GM12878 (cell line): ENCODE results near the gene PRKG1. TPM values are rescaled to one million over a fixed set of nuclear protein-coding genes. Genes with fewer than 3 reads are reported as not detected.

ENCODE experiments used
- ATAC-seq: fragments of 200-7000 bp; cut with Tn5 transposase; 3 replicates; pipeline ENCODE4 v1.9.1; 2020; ENCODE audit warnings: mild to moderate bottlenecking, moderate library complexity
- BruUV-seq: library from RNA; stranded (reverse); fragments of 400-500 nt; replicated peaks from 2 replicates; lab custom pipeline; 2021; lab: Mats Ljungman, UMichigan
- CTCF ChIA-PET: fragments of 300-600 bp; sonication (Branson Sonifier 250); formaldehyde crosslinking; extraction: SDS; loops from one replicate; lab custom pipeline; 2021; ENCODE audit warnings: inconsistent platforms; lab: Yijun Ruan, JAX
- POLR2A ChIA-PET: fragments of 350-600 bp; formaldehyde crosslinking; extraction: SDS; loops from one replicate; lab custom pipeline; 2021; ENCODE audit warnings: inconsistent platforms; lab: Charles Lee
- RAD21 ChIA-PET: fragments of 300-600 bp; sonication (Branson Sonifier 250); formaldehyde crosslinking; loops from one replicate; lab custom pipeline; 2023; ENCODE audit warnings: antibody characterized with exemption; ENCODE audit not compliant: unreplicated experiment; lab: Charles Lee
- SMC1A ChIA-PET: fragments of 300-600 bp; sonication (Branson Sonifier 250); formaldehyde crosslinking; loops from one replicate; lab custom pipeline; 2023; ENCODE audit not compliant: unreplicated experiment, uncharacterized antibody; lab: Charles Lee
- DNase-seq: peaks from one replicate; pipeline ENCODE4 v3.0.0-alpha.2; 2011; ENCODE audit warnings: low read depth, low spot score
- FAIRE-seq: peaks from 3 replicates; lab custom pipeline; 2011; peaks lifted over from hg19 to GRCh38; lab: Jason Lieb, UNC
- H2AFZ ChIP-seq: 2 replicates; pipeline ENCODE4 v1.6.0; 2011; ENCODE audit warnings: low read depth, low read length, control low read depth; ENCODE audit not compliant: control insufficient read depth
- H3K27ac ChIP-seq: 2 replicates; pipeline ENCODE4 v1.5.1; 2011; ENCODE audit warnings: control low read depth; ENCODE audit not compliant: control insufficient read depth, insufficient read depth
- H3K27me3 ChIP-seq, 2 experiments: replicated peaks in 1 of 2; 2 replicates each; pipeline versions ENCODE4 v1.6.0 to v1.6.1; 2011; ENCODE audit warnings: low read length in 1 of 2; ENCODE audit not compliant: control insufficient read depth in 2 of 2, insufficient read depth in 2 of 2
- H3K36me3 ChIP-seq, 2 experiments: 2 replicates each; pipeline ENCODE4 v1.5.1; 2011; ENCODE audit warnings: low read length in 1 of 2; ENCODE audit not compliant: control insufficient read depth in 2 of 2, insufficient read depth in 2 of 2
- H3K4me1 ChIP-seq: 2 replicates; pipeline ENCODE4 v1.6.1; 2011; ENCODE audit warnings: mild to moderate bottlenecking, low read length, moderate library complexity, mixed read lengths; ENCODE audit not compliant: control insufficient read depth, insufficient read depth
- H3K4me2 ChIP-seq: 2 replicates; pipeline ENCODE4 v1.6.0; 2011; ENCODE audit warnings: control low read depth; ENCODE audit not compliant: control insufficient read depth, insufficient read depth
- H3K4me3 ChIP-seq: fragments of 200-600 bp; sonication (generic); 2 replicates; pipeline ENCODE4 v1.5.1; 2016
- H3K79me2 ChIP-seq: 2 replicates; pipeline ENCODE4 v1.6.0; 2011; ENCODE audit warnings: low read length; ENCODE audit not compliant: control insufficient read depth, insufficient read depth
- H3K9ac ChIP-seq: 2 replicates; pipeline ENCODE4 v1.8.0; 2011; ENCODE audit warnings: low read length, control low read depth, mixed read lengths; ENCODE audit not compliant: control insufficient read depth, insufficient read depth
- H3K9me3 ChIP-seq: replicated peaks from 3 replicates; pipeline ENCODE4 v1.5.1; 2011; ENCODE audit warnings: mild to moderate bottlenecking, low read length; ENCODE audit not compliant: control insufficient read depth, insufficient read depth
- H4K20me1 ChIP-seq: 2 replicates; pipeline ENCODE4 v1.6.0; 2011; ENCODE audit not compliant: control insufficient read depth, insufficient read depth
- ATF3 ChIP-seq: IDR thresholded peaks from 2 replicates; pipeline ENCODE4 v1.6.1; 2011; ENCODE audit warnings: low read depth, mild to moderate bottlenecking, low read length, moderate library complexity, borderline replicate concordance; ENCODE audit errors: extremely low read depth
- BRCA1 ChIP-seq: IDR thresholded peaks from 2 replicates; pipeline ENCODE4 v1.6.1; 2011; ENCODE audit warnings: low read depth, low read length, improper control_type of control experiment
- CBX3 ChIP-seq: fragments of 200-600 bp; sonication (generic); IDR thresholded peaks from 2 replicates; pipeline ENCODE4 v1.6.1; 2016; ENCODE audit warnings: low read depth, borderline replicate concordance
- CBX5 ChIP-seq: sonication (generic); IDR thresholded peaks from 2 replicates; pipeline ENCODE4 v1.6.1; 2016; ENCODE audit warnings: low read depth, moderate library complexity, mild to moderate bottlenecking, inconsistent platforms
- CHD2 ChIP-seq: IDR thresholded peaks from 2 replicates; pipeline ENCODE4 v1.6.1; 2011; ENCODE audit warnings: low read depth, low read length, improper control_type of control experiment, borderline replicate concordance
- DPF2 ChIP-seq: fragments of 450-650 bp; IDR thresholded peaks from 2 replicates; pipeline ENCODE4 v1.6.1; 2017; ENCODE audit warnings: mild to moderate bottlenecking
- GATAD2B ChIP-seq: fragments of 450-650 bp; conservative IDR thresholded peaks from 2 replicates; pipeline ENCODE4 v1.6.1; 2017; ENCODE audit warnings: low read depth, mild to moderate bottlenecking, moderate library complexity
- IKZF2 ChIP-seq, 2 experiments: fragments of 450-650 bp; IDR thresholded peaks; 2 replicates each; pipeline ENCODE4 v1.6.1; 2017; ENCODE audit warnings: mild to moderate bottlenecking in 2 of 2, moderate library complexity in 2 of 2
- KDM1A ChIP-seq: fragments of 200-600 bp; sonication (generic); IDR thresholded peaks from 2 replicates; pipeline ENCODE4 v1.6.1; 2016; ENCODE audit warnings: borderline replicate concordance
- MTA2 ChIP-seq: fragments of 450-650 bp; IDR thresholded peaks from 2 replicates; pipeline ENCODE4 v1.6.1; 2016; ENCODE audit warnings: low read depth, mild to moderate bottlenecking, moderate library complexity
- NKRF ChIP-seq: fragments of 450-650 bp; conservative IDR thresholded peaks from 2 replicates; pipeline ENCODE4 v1.6.1; 2017; ENCODE audit warnings: mild to moderate bottlenecking, moderate library complexity
- NR2F1 ChIP-seq: fragments of 450-650 bp; conservative IDR thresholded peaks from 2 replicates; pipeline ENCODE4 v1.6.1; 2017; ENCODE audit warnings: mild to moderate bottlenecking
- PRDM15 ChIP-seq: fragments of 450-650 bp; formaldehyde crosslinking; IDR thresholded peaks from 2 replicates; pipeline ENCODE4 v1.4.0; 2020; ENCODE audit warnings: mild to moderate bottlenecking, moderate library complexity
- RELA ChIP-seq: fragments of 450-650 bp; IDR thresholded peaks from 2 replicates; pipeline ENCODE4 v1.8.0; 2014; ENCODE audit warnings: borderline replicate concordance; ENCODE audit not compliant: partially characterized antibody
- ZSCAN29 ChIP-seq: fragments of 450-650 bp; IDR thresholded peaks from 2 replicates; pipeline ENCODE4 v1.6.1; 2017; ENCODE audit warnings: mild to moderate bottlenecking, moderate library complexity
- ZZZ3 ChIP-seq: IDR thresholded peaks from 2 replicates; pipeline ENCODE4 v1.6.1; 2011; ENCODE audit warnings: low read depth; ENCODE audit not compliant: control insufficient read depth, insufficient read length
- WGBS: methylation state at CpG from one replicate; pipeline ENCODE4 v1.1.6; 2016; ENCODE audit warnings: low lambda C conversion rate; ENCODE audit not compliant: insufficient replicate concordance, insufficient coverage; ENCODE audit errors: missing lambda C conversion rate; 5-methylcytosine and 5-hydroxymethylcytosine counted together
- in situ Hi-C: fragments of 300-500 bp; cut with MboI; formaldehyde crosslinking; loops from 9 replicates; pipeline ENCODE4 v1.14.3; 2018; ENCODE audit warnings: mixed read lengths
- intact Hi-C: fragments of 100-400 bp; cut with micrococcal nuclease; formaldehyde crosslinking; loops from one replicate; pipeline ENCODE4 v1.14.2; 2022; ENCODE audit not compliant: unreplicated experiment
- polyA plus RNA-seq, 11 experiments: library from polyadenylated mRNA; depleted of rRNA in 4 of 11; unstranded in 6 of 11; stranded (reverse) in 5 of 11; fragments of >200 nt; fragmentation: Nextera tagmentation in 4 of 11; fragmentation: Illumina TruSeq in 1 of 11; extraction: Ambion mirVana in 4 of 11; extraction: Trizol in 1 of 11; gene quantifications; 1 replicate in 1 of 11; 2 replicates in 10 of 11; pipeline versions ENCODE4 v1.2.1 to v1.2.3, GENCODE V29; 2011 to 2016; ENCODE audit warnings: inconsistent platforms in 2 of 11, missing spikeins in 2 of 11, low read depth in 1 of 11
- total RNA-seq, 4 experiments: library from RNA; depleted of rRNA in 3 of 4; stranded (reverse); fragments of >200 nt in 3 of 4; fragmentation: Illumina TruSeq in 1 of 4; extraction: Trizol in 1 of 4; gene quantifications; 2 replicates each; pipeline versions ENCODE4 v1.2.1 to v1.2.3, GENCODE V29; 2013 to 2021

The PRKG1 gene
- total and polyA plus RNA-seq, 10 of the 15 experiments (the other 5 are each of a cell fraction or from before 2014, with no cell fraction given): 0.04 to 0.05 TPM; not detected in 8

GRCh38 chr10:51270936-51271530 is 196.7 kb downstream of the PRKG1 start:
- H3K27me3 ChIP-seq: no peaks in the 10 kb centered on the region
- DNase-seq (no peak), FAIRE-seq (no peak), ATAC-seq (no peak)
- no peak overlapping the region for H3K9ac ChIP-seq
- no peak overlapping the region for H3K27ac ChIP-seq
- H3K4me3 ChIP-seq: no peak overlapping the region
- H3K36me3 ChIP-seq: no peaks in the 10 kb centered on the region
- POLR2A ChIA-PET: interaction anchor here (0.7 kb wide), 1 partner anchor 203 kb away, joined by 3 read pairs; no protein-coding TSS in a partner anchor
- H2AFZ ChIP-seq: no peak overlapping the region
- RAD21 ChIA-PET: no interaction called here
- H3K9me3 ChIP-seq: no peaks in the 10 kb centered on the region
- H4K20me1 ChIP-seq: no peaks in the 10 kb centered on the region
- H3K79me2 ChIP-seq: no peaks in the 10 kb centered on the region
- WGBS: 12% methylated on average over 2 of the region's 2 CpGs
- CTCF ChIA-PET: interaction anchor here (1.0 kb wide), 1 partner anchor 19 kb away, joined by 3 read pairs; no protein-coding TSS in a partner anchor
- no peak overlapping the region for H3K4me2 ChIP-seq
- no peaks in the 10 kb centered on the region for H3K4me1 ChIP-seq
- intact Hi-C loops (no loop called here), in situ Hi-C loops (no loop called here)
- SMC1A ChIA-PET: no interaction called here
- BruUV-seq: no TSS peak
- TF ChIP-seq ZZZ3: no peak
- TF ChIP-seq IKZF2 (IDR thresholded peaks at IDR 0.05): no peak
- TF ChIP-seq KDM1A: no peak
- TF ChIP-seq PRDM15 (CRISPR knock-in tag): no peak
- TF ChIP-seq ATF3: no peak
- no peak for TF ChIP-seq CHD2
- TF ChIP-seq BRCA1: no peak
- TF ChIP-seq ZSCAN29: no peak
- TF ChIP-seq CBX5: no peak
- TF ChIP-seq RELA: no peak
- TF ChIP-seq GATAD2B: no peak
- TF ChIP-seq NR2F1: no peak
- TF ChIP-seq DPF2: no peak
- TF ChIP-seq MTA2: no peak
- TF ChIP-seq NKRF: no peak
- no peak for TF ChIP-seq CBX3
